Measurements from ENCODE around the gene CHURC1.

Gene CHURC1

DNA sequence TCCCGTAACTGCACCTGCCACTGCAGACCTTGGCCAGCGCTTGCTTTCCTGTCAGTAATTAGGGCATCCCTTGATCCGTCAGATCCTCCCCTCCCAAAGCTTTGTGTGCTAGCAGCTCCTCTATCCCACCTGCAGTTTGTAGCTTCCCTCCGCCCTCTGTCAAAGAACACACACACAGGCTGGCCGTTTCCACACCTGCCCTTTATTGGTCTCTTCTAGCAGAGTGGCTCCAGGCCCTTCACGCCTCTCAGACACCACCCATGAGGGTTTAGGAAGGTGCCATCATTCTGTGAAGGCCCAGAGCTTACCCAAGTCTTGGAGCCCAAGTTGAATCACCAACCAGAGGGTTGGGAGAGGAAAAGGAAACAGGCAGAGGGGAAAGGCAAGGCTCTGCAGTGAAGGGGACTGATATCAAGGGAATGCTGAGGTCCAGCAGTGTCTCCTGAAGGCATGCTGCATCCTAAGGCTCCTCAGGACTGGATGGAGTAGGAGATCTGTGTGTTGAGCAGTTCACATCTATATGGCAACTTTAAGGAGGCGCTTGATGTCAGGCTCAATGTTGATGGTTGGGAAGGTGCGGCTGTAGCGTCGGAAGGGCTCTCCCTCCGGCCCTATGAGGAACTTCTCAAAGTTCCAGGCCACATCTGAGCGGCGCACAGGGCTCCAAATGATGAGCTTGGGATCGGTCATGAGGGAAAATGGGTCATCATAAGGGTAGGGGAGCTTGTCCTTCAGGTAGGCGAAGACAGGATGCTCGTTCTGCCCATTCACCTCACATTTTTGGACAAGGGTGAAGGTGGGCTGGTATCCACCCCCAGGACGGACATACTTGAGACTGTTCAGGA, 24.9 kb downstream of the CHURC1 start:
- no peak for DNase-seq (ENCODE audit: low spot score)

DNA sequence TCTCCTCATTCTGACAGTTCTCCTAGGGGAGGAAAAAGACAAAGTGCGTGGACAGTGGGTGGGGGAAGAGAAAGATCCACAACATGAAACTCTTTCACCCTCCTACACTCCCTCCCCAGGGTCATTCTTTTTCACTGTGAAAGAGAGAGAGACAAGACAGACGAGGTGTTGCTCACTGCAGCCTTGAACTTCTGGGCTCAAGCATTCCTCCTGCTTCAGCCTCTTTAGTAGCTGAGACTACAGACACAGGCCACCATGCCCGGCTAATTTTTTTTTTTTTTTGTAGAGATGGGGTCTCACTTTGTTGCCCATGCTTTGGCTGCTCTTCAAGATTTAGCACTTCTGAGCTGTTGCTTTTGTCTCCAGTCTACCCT, 25.5 kb downstream of the CHURC1 start:
- no peak for DNase-seq (ENCODE audit: low spot score)

DNA sequence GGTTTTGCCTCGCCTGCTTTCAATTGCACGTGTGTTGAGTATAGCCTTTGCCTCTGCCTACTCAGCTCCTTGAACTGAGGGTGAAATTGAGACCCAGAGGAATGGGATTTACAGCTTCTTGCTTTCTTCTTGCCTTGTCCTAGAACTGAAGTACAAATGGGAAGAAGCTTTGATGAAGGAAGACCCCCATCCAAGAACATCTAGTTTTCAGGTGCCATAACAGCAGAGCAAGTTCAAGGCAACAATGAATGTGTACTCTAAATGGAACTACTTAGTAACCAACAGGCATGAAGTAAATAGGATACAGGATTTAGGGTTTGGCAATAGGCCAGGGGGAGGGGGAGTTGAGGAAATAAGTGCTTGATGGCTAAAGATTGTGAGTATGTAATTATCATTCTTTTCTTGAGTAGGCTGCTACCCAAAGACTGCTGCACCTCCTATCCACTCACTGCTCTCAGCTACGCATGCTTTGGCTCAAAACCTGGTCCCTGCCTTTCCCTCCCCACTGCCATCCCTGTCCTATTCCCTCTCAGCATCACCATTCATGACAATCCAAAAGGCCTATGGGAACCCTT, 26.2 kb downstream of the CHURC1 start:
- DNase-seq (ENCODE audit: low spot score) = no peak

DNA sequence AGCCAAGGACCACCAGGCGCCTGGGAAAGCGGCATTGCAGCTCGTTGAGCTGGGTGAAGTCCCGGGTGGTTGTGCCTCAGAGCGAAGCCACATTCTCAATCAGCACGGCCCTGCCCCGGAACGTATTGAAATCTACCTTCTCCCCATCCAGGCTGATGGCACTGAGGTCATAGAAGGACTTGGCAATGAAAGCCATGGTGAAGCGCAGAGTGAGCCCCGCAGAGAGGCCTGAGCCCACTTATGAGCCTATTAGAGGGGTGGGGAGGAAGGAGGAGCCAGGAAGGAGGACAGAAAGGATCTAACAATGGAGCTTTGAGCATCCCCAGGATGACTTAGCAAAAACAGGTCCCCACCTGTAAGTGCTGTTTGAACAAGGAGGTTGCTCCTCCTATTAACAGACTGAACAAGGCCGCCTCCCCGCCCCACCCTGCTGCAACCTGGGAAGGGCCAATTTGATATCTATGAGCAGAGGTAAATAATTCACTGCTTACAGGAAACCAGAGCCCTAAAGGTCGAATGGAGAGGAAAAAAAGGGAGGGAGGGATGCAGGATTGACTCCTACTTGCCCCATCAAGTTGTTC, 28.4 kb downstream of the CHURC1 start, which contains the start of gene GPX2:
TSS of gene GPX2 (minus strand) at position 215 of the 581 bp plus-strand sequence. CDS start at position 196, 19 bp downstream.
- no peak for DNase-seq (ENCODE audit: low spot score)

DNA sequence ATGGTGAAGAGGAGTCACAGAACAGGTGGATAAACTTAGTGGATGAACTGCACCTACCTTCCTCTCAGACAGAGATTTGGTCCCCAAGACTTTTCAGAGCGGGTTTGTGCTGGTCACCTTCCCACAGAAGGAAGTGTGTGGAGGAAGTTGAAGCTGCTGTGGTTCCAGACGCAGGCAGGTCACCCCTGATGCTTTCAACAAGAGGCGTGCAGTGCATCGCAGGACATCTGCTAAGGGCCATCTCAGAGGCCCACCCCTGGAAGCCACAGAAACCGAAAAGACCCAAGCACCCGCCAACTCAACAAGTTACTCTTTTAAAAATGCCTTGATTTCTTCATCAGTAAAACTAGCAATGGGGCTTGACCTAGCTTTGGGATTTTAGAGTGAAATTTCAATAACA, 29.3 kb downstream of the CHURC1 start:
- no peak for DNase-seq (ENCODE audit: low spot score)

DNA sequence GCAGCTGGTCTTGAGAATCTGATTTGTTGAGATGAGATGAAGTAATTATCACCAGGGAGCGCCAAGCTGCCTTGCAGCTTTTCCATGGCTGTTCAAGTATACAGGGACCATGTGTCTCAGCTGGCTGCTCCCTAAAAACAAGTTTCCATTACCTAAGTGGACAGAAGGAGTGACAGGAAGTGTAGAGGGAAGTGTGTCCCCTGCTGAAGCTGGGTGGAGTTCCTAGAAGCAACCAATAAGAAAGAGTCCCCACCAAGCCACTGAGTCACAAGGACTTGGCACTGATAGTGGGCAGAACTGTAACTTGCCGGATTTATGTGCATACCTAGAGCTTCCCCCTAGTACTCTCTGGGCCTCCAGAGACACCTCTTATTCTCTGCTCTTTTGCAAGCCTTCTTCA, 29.8 kb downstream of the CHURC1 start:
- DNase-seq (ENCODE audit: low spot score) = no peak

DNA sequence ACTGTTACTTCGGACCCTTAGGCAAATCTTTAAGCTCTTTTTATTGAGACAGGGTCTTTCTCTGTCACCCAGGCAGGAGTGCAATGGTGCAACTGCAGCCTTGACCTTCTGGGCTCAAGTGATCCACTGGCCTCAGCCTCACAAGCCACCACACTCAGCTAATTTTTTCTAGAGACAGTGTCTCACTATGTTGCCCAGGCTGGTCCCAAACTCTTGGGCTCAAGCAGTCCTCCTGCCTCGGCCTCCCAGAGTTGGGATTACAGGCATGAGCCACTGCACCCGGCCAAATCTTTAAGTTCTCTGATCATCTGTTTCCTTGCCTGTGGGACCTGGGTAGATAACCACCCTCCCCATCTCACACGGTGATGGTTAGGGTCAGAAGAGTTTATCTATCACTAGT, 30.6 kb downstream of the CHURC1 start:
- no peak for DNase-seq (ENCODE audit: low spot score)

DNA sequence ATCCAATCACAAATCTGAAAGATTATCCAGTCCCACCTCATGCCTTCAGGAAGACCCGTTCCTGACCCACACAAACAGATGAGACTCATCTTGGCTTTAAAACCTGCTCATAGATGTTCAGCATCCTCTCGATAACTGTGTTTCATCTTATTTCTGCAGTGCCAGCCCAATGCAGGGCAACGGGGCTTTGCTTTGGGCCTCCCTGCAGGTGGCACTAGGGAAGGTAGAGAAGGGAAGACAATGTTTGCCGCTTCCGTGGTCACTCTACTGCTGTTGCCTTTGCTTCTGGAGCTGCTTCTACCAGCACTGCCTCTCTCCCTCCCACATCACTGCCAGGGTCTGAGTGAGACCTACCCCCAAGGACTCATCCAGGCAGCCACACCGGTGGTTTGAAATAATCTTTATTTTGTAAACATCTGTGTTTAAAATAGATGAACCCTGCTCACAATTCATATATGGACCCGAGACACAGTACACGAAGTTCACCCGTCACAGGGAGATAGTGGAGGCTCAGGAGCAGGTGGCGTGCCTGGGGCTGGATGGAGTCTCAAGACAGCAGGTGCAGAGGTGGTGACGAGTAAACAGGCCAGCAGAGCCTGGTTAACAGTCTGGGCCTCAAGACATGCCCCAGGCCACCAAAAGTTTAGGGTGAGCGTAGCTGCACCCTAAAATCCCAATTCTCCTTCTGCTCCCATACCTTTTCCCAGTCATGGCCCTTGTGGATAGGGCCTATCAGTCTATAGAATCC, 31.4 kb downstream of the CHURC1 start:
- DNase-seq (ENCODE audit: low spot score) = no peak

DNA sequence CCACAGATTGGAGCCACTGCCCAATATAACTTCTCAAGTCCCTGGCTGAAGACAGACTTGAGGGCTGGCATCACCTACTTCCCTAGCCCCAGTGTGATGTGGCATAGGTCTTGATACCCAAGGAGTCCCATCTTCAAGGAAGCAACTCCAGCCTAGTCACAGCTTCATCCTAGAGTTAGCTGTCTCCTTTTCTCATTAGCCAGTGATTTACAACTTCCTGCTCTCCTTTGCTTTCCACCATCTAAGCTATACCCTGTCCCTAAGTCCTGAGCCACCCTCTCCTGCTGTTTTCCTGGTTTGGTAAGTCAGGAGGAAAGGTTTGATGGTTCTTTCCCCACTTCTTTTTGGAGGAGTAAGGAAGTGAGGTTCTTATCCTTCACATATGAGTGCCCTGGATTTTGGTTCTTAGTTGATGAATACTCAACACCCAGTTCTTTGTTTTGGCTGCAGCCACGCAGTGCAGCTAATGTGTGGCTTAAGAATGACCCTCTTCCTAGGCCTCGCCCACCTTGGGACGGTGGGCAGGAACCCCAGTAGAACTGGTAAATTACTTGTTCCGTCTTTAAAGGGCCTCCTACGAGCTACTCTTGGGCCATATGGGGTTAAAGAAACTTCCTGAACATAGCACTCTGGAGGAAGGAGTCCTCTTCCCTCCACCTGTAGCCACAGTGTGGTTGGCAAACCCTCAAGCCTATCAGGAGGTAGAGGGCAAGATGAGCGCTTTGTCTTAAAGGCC, 32.2 kb downstream of the CHURC1 start:
- DNase-seq (ENCODE audit: low spot score) = no peak

DNA sequence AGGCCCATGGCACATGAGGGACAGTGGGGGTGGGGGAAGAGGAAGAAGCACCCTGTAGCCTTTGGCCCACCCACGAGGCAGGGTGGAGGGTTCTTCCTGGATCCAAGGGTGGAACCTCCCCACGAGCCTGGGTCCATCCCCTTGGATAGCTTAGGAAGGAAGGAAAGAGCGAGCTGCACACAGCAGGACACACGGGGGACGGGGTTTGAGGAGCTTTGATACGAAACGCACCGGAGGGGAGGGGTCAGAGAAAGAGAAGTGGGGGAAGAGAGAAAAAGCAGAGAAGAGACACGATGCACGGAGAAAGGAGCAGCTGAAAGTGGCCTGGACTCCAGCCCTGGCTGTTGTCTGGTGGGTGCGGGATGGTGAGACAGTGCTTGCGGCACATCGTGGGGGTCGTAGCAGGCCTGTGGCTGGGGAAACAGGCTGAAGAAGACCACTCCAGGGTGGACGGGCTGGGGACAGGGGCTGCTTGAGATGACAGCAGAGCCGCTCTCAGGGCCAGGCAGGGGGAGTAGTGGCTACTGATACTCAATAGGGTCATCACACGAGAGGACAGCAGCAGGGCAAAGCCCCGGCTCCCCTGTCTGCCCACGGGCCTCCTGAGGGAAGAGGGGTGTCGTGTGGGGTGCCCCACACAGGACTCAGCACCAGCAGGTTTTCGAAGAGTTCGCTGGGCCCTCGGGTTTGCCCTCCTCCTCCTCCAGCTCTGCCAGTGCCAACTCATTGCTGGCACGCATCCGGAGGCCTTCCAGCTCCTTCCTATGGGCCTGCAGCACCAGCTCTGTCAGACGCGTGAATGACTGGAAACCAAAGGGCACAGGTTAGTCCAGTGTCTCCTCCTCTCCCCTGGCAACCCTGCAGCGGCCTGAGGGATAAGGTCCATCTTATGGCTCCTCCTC, 33.7 kb downstream of the CHURC1 start:
- DNase-seq (ENCODE audit: low spot score) = no peak

DNA sequence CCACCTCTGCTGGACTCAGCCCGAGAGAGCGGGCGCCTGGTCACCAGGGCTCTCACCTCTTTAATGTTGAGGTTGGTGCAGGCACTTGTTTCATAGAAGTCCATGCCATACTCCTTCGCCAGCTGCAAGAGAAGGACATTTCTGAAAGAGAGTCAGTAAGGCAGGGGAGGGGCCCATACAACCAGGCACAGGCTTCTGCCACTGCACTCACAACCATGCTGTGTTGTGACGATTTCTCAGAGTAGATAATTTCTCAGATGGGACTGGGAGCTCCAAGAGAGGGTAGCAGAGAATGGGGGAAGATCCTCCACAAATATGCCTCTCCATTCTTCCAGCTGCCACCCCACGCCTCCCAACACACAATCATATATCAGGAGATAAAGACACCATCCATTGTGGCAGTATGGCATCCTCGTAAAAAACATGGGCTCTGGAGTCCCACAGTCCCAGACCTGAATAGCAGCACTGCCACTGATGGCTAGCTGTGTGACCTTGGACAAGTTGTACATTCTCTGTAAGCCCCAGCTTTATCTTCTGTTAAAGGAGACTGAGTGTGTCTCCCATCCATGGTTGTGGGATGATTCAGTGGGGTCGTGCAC, 34.5 kb downstream of the CHURC1 start:
- DNase-seq (ENCODE audit: low spot score) = no peak

DNA sequence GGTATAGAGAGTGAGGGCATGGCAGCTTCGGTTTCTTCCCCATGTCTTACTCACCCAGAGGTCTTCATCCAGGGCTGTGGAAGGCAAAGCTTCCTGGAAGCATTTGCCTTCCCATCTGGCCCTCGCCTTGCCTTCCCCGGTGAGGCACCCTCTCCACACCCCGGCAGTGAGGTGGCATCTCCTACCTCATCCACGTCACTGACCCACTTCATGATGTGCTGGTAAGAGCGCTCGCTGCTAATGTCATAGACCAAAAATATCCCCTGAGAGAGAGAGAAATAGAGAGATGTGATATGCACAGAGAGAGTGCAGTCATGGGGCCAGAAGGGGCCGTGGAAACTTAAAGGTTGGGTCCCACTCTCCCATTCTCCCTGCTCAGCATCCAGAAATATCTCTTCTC, 36.6 kb downstream of the CHURC1 start:
- DNase-seq (ENCODE audit: low spot score) = no peak

DNA sequence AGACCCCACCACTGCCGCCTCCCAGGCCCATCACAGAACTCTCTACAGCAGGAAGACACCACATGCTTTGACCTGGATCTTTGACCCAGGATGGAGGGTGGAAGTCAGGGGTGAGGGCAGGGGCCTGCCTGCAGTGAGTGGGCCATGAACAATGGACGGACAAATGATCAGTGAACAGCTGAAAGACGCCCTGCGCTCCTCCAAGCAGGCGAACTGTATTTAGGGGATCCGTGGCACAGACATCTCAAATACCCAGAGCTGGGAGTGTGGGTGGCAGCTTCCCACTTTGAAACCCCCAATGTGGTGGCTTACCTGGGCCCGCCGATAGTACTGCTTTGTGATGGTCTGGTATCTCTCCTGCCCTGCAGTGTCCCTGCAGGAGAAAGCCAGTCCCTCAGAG, 37.0 kb downstream of the CHURC1 start:
- DNase-seq (ENCODE audit: low spot score) = no peak

DNA sequence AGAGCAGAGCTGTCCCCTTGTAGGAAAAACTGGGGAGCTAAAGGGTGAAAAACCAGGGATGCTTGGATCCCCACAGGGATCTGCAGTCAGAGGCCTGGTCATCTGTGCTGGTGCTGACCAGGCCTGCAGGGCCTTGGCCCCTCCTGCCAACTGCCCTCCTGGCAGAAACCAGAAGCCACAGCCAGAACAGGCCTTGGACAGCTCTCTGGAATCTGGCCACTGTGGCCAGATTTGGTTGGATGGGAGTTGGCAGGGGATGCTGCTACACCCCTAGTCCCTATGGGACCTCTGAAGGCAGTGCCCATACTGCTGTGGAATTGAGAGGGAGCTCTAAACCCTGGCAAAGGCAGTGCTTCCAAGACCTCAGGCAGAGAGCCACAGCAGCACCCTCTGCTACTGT, 37.5 kb downstream of the CHURC1 start:
- DNase-seq (ENCODE audit: low spot score) = no peak

DNA sequence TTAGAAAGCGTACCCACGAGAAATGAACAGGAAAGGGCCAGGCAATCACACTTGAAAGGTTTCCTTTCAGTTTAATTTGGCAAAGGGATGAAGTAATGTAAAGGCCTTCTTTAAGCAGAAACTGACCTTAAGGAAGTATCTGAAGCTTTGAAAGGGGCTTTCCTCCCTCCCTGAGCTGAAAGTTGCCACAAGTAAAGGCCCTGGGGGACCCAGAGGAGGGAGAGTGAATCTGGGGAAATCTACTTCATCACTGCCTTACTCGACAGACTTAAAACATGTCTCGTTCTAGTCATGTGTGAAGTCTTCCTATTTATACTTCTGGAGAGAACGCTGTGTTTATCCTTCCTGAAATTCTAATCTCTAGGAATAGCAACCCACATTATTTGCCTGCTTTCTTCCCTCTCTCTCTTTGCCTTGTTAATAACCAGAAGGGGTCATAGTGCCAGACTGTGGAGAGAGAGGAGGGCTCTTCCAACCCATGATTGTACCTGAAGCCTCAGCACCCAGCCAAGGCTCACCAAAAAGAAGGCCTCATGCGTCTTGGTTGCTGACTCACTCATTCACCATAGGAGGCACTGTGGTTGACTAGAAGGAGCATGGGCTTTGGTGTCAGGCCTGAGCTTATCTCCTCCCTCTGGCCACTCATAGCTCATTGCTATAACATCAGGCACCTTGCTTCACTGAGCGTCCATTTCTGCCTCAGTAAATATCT, 38.5 kb downstream of the CHURC1 start:
- DNase-seq (ENCODE audit: low spot score) = no peak

DNA sequence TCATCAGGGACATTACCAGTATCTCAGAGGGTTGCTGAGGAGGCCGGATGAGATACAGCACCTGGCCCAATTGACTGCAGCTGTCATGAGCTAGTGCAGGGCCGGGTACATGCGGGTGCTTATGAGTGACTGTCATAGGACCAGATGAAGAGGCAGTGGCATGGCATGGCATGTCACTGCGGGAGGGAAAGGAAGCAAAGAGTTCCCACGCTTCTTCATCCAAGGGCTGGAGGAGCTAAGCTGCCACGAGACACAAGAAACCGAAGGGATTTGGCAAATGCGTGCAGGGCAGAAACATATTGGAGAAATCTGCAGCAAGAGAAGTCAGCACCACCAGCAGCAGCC, 39.0 kb downstream of the CHURC1 start:
- no peak for DNase-seq (ENCODE audit: low spot score)

DNA sequence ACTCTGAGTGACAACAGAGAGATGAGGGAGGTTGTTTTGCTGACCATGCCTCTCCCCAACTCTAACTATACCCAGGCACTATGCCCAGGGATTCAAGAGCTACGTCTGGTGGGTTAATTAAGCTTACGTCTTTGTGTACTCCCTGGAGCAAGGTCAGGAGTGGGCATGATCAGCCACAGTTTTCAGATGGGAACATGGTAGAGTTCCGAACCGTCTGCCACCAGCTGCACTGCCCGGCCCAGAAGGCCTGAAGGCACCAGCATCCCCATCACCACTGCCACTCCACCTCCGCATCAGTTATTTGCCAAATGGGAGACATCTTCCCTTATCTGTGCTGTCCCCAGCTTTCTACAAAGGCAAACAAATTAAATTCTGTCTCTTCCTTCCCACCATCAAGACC, 39.4 kb downstream of the CHURC1 start:
- no peak for DNase-seq (ENCODE audit: low spot score)

DNA sequence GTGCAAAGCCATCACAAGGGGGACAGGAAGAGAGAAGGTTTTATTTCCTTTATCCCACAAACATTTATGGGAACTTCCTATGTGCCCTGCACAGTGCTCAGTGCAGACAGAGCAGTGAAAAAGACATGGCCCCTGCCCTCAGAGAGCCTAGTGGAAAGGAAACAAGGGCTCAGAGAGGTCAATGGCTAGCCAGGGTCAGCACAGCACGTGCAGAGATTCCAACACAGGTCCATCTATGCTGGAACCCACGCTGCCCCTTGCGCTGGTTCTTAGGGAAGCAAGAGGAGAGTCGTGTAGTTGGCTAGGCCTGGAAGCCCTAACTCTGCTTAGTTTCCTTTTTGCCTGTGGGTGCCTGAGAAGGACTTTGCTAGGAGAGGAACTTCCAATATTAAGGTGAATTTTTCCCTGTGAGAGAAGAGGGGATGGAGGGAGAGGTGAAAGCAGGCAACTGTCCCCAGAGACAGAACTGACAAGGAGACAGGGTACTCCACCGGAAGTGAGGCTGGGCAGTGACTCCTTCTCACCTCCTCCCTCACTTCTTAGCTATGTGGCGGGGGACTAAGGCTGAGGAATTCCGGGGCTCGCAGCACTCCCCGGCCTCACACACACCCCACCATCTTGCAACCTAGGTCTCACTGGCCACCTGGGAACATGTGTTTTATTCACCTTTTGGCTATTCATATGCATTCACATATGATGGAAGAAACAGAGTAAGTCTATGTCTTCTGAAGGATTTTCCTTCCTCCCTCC, 40.4 kb downstream of the CHURC1 start:
- DNase-seq (ENCODE audit: low spot score) = no peak

DNA sequence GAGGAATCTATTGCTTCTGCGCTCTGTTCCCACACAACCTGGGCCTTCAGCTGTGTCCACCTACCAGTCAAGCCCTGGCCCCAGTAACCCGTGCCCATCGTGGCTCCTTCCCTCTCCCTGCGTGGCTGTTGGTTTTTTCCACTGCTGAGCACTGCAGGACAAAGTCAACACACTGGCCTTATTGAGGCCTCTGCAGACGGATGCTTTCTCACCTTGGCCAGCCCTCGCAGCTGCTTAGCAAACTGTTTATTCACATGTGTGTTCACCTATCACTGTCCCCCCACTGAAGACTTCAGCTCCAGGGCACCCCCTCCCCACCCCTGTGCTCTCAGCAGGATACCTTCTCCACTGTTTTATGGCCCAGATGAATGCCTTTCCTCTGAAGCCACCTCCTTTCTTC, 41.0 kb downstream of the CHURC1 start:
- DNase-seq (ENCODE audit: low spot score) = no peak

Measured in GM03348 (cell line).